ENCODE measurements around the gene TXK.

DNA sequence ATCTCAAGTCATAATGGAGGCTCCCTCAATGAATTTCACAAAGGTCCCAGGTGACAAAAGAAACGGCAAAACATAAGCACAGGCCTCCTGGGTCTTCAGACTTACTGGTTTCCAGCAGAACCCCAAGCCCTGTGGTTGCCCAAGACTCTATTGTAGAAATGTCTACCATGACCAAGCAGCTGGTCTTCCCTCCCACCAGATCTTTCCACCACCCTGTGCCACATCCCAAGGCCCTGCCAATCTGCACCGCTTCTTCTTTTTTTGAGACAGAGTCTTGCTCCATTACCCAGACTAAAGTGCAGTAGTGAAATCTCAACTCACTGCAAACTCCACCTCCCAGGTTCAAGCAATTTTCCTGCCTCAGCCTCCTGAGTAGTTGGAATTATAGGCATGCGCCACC lies 23.2 kb upstream of the TXK start:
- no peak for TF ChIP-seq ZNF423 (CRISPR knock-in tag; IDR thresholded peaks at IDR 0.05)
- TF ChIP-seq, protein P1, sequence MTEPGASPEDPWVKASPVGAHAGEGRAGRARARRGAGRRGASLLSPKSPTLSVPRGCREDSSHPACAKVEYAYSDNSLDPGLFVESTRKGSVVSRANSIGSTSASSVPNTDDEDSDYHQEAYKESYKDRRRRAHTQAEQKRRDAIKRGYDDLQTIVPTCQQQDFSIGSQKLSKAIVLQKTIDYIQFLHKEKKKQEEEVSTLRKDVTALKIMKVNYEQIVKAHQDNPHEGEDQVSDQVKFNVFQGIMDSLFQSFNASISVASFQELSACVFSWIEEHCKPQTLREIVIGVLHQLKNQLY (CRISPR knock-in tag; IDR thresholded peaks at IDR 0.05): no peak
- TF ChIP-seq, protein P2, sequence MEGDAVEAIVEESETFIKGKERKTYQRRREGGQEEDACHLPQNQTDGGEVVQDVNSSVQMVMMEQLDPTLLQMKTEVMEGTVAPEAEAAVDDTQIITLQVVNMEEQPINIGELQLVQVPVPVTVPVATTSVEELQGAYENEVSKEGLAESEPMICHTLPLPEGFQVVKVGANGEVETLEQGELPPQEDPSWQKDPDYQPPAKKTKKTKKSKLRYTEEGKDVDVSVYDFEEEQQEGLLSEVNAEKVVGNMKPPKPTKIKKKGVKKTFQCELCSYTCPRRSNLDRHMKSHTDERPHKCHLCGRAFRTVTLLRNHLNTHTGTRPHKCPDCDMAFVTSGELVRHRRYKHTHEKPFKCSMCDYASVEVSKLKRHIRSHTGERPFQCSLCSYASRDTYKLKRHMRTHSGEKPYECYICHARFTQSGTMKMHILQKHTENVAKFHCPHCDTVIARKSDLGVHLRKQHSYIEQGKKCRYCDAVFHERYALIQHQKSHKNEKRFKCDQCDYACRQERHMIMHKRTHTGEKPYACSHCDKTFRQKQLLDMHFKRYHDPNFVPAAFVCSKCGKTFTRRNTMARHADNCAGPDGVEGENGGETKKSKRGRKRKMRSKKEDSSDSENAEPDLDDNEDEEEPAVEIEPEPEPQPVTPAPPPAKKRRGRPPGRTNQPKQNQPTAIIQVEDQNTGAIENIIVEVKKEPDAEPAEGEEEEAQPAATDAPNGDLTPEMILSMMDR (IDR thresholded peaks at IDR 0.05): no peak
- TF ChIP-seq JUN (CRISPR knock-in tag; IDR thresholded peaks at IDR 0.05): no peak
- TF ChIP-seq TEAD4 (CRISPR knock-in tag; IDR thresholded peaks at IDR 0.05): no peak
- no peak for TF ChIP-seq ZNF416 (CRISPR knock-in tag; IDR thresholded peaks at IDR 0.05)
- TF ChIP-seq TCF7 (CRISPR knock-in tag; IDR thresholded peaks at IDR 0.05; ENCODE audit: low read depth): no peak
- no peak for TF ChIP-seq ETV6 (CRISPR knock-in tag; IDR thresholded peaks at IDR 0.05)
- TF ChIP-seq, protein P3, sequence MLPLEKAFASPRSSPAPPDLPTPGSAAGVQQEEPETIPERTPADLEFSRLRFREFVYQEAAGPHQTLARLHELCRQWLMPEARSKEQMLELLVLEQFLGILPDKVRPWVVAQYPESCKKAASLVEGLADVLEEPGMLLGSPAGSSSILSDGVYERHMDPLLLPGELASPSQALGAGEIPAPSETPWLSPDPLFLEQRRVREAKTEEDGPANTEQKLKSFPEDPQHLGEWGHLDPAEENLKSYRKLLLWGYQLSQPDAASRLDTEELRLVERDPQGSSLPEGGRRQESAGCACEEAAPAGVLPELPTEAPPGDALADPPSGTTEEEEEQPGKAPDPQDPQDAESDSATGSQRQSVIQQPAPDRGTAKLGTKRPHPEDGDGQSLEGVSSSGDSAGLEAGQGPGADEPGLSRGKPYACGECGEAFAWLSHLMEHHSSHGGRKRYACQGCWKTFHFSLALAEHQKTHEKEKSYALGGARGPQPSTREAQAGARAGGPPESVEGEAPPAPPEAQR (CRISPR knock-in tag; IDR thresholded peaks at IDR 0.05): no peak
- TF ChIP-seq, protein P4, sequence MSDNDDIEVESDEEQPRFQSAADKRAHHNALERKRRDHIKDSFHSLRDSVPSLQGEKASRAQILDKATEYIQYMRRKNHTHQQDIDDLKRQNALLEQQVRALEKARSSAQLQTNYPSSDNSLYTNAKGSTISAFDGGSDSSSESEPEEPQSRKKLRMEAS (CRISPR knock-in tag; IDR thresholded peaks at IDR 0.05): no peak
- no peak for TF ChIP-seq NR3C1 (CRISPR knock-in tag; conservative IDR thresholded peaks at IDR 0.05; ENCODE audit: low read depth)
- no peak for TF ChIP-seq RORB (CRISPR knock-in tag; IDR thresholded peaks at IDR 0.05)
